Measurements from ENCODE around the gene ACCS. TPM values are rescaled to one million over a fixed set of nuclear protein-coding genes. Genes with fewer than 3 reads are reported as not detected.

Gene ACCS
- total RNA-seq, 1 donor from 2014 or later: 7.9 TPM

DNA sequence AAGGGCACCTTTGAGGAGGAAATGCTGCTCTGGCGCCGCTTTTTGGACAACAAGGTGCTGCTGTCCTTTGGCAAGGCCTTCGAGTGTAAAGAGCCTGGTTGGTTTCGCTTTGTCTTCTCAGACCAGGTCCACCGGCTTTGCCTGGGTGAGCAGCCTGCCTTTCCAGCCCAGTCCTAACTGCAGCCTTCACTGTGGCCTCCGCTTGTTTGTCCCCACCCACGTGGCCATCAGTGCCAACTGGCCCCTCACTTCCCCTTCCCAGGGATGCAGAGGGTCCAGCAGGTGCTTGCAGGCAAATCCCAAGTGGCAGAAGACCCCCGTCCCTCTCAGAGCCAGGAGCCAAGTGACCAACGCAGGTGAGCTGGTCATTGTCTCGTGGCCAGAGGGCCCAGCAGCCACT, 17.4 kb downstream of the ACCS start:
- no peaks in the 10 kb centered on the region for H3K36me3 ChIP-seq (ENCODE audit: control insufficient read depth, insufficient read depth, low read length)
- H3K27me3 ChIP-seq (ENCODE audit: control insufficient read depth, insufficient read depth, low read length): no peaks in the 10 kb centered on the region
- H3K4me3 ChIP-seq (ENCODE audit: low read depth, low read length): no peak overlapping the region
- DNase-seq (ENCODE audit: low read depth) (no peak), FAIRE-seq (no peak)
- TF ChIP-seq, protein P1, sequence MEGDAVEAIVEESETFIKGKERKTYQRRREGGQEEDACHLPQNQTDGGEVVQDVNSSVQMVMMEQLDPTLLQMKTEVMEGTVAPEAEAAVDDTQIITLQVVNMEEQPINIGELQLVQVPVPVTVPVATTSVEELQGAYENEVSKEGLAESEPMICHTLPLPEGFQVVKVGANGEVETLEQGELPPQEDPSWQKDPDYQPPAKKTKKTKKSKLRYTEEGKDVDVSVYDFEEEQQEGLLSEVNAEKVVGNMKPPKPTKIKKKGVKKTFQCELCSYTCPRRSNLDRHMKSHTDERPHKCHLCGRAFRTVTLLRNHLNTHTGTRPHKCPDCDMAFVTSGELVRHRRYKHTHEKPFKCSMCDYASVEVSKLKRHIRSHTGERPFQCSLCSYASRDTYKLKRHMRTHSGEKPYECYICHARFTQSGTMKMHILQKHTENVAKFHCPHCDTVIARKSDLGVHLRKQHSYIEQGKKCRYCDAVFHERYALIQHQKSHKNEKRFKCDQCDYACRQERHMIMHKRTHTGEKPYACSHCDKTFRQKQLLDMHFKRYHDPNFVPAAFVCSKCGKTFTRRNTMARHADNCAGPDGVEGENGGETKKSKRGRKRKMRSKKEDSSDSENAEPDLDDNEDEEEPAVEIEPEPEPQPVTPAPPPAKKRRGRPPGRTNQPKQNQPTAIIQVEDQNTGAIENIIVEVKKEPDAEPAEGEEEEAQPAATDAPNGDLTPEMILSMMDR (IDR thresholded peaks at IDR 0.05; ENCODE audit: insufficient read depth, low read length, severe bottlenecking): no peak

DNA sequence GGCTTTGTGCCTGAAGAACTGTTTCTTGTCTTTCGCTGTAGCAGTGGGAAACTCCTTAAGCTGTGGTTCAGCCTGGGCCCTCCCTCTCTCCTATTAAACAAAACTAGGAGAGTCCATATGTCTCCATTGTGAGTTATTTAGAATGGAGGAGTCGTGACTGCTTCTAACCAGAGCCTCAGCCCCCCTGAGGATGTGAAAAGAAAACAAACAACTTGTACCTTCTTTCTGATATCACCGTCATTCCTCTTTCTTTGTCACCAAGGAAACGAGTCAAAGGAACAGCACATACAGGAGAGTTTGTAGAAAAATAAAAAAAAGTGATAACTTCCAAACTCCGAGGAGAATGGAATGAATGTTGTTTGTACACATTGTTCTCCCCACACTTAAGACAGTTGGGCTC, 17.8 kb downstream of the ACCS start:
- DNase-seq (ENCODE audit: low read depth) (no peak), FAIRE-seq (no peak)
- no peaks in the 10 kb centered on the region for H3K27me3 ChIP-seq (ENCODE audit: control insufficient read depth, insufficient read depth, low read length)
- H3K36me3 ChIP-seq (ENCODE audit: control insufficient read depth, insufficient read depth, low read length): no peaks in the 10 kb centered on the region
- TF ChIP-seq, protein P1 (IDR thresholded peaks at IDR 0.05; ENCODE audit: insufficient read depth, low read length, severe bottlenecking): no peak
- no peak overlapping the region for H3K4me3 ChIP-seq (ENCODE audit: low read depth, low read length)

DNA sequence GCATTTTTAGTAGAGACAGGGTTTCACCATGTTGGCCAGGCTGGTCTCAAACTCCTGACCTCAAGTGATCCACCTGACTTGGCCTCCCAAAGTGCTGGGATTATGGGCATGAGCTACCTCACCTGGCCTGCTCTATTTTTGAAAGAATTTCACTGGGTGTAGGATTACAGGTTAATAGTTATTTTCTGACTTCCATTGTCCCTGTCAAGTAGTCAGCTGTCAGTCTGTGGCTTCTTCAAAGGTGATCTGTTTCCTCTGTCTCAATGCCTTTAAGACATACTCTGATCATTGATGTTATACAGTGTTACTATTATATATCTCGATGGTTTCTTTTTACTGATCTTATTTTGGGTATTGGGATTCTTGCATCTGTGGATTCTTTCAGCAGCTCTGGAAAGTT, 19.3 kb downstream of the ACCS start:
- no peaks in the 10 kb centered on the region for H3K27me3 ChIP-seq (ENCODE audit: control insufficient read depth, insufficient read depth, low read length)
- no peak for FAIRE-seq
- no peak for DNase-seq (ENCODE audit: low read depth)
- no peaks in the 10 kb centered on the region for H3K36me3 ChIP-seq (ENCODE audit: control insufficient read depth, insufficient read depth, low read length)
- H3K4me3 ChIP-seq (ENCODE audit: low read depth, low read length): no peak overlapping the region
- TF ChIP-seq, protein P1 (IDR thresholded peaks at IDR 0.05; ENCODE audit: insufficient read depth, low read length, severe bottlenecking): no peak

DNA sequence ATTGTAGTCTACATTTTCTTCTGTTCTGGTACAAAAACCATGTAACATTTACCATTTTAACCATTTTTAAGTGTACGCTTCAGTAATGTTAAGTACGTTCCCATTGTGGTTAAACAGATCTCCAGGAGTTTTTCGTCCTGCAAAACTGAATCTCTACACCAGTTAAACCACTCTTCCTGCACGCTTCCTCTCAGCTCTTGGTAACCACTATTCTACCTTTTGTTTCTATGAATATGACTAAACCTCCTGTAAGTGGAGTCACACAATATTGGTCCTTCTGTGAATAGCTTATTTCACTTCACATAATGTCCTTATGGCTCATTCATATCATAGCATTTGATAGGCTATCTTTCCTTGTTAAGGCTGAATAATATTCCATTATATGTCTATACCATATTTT, 22.3 kb downstream of the ACCS start:
- Histone ChIP-seq H3K27me3 (ENCODE audit: control insufficient read depth, insufficient read depth, low read length) (no peaks in the 10 kb centered on the region), H3K36me3 (ENCODE audit: control insufficient read depth, insufficient read depth, low read length) (no peaks in the 10 kb centered on the region), H3K4me3 (ENCODE audit: low read depth, low read length) (no peak overlapping the region)
- TF ChIP-seq, protein P1 (IDR thresholded peaks at IDR 0.05; ENCODE audit: insufficient read depth, low read length, severe bottlenecking): no peak
- no peak for DNase-seq (ENCODE audit: low read depth)
- FAIRE-seq: no peak

DNA sequence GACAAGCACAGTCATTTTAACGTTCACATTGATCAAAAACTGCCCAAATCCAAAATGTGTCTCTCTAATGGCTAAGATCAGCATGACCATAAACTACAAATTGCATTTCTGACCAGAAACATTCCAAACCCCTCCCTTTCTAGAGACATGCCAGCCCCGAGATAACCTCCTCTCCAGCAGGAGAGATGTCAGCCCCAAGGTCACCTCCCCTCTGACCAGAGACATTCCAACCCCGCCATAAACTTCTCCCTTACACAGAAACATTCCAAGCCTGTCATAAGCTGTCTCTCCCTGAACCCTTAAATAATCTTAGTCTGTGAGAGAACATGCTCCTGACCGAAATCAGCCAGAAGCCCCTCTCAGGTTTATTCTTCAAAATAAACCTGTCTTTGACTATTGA, 22.8 kb downstream of the ACCS start:
- TF ChIP-seq, protein P1 (IDR thresholded peaks at IDR 0.05; ENCODE audit: insufficient read depth, low read length, severe bottlenecking): no peak
- no peak for FAIRE-seq
- no peak for DNase-seq (ENCODE audit: low read depth)
- no peaks in the 10 kb centered on the region for H3K36me3 ChIP-seq (ENCODE audit: control insufficient read depth, insufficient read depth, low read length)
- H3K4me3 ChIP-seq (ENCODE audit: low read depth, low read length): no peak overlapping the region
- H3K27me3 ChIP-seq (ENCODE audit: control insufficient read depth, insufficient read depth, low read length): no peaks in the 10 kb centered on the region

DNA sequence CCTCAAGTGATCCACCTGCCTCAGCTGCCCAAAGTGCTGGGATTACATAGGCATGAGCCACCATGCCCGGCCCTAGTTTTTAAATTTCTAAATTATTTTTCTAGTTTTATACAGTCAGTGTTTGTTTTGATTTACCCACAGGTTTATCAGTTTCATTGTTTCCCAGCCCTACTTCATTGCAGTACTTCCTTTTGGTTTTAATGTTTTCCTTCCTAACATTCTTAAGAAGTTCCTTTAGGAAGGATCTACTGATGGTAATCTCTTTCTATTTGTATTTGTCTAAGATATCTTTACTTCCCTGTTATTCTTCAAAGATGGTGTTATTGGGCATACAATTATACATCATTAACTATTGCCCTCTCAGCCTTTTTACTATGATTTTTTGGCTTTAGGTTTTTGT, 24.5 kb downstream of the ACCS start:
- DNase-seq (ENCODE audit: low read depth) (no peak), FAIRE-seq (no peak)
- Histone ChIP-seq H3K27me3 (ENCODE audit: control insufficient read depth, insufficient read depth, low read length) (no peaks in the 10 kb centered on the region), H3K4me3 (ENCODE audit: low read depth, low read length) (no peak overlapping the region), H3K36me3 (ENCODE audit: control insufficient read depth, insufficient read depth, low read length) (no peaks in the 10 kb centered on the region)
- TF ChIP-seq, protein P1 (IDR thresholded peaks at IDR 0.05; ENCODE audit: insufficient read depth, low read length, severe bottlenecking): no peak

Measured in bronchial epithelial cell (primary cell).